ENCODE measurements around the gene ZFP36. TPM values are rescaled to one million over a fixed set of nuclear protein-coding genes. Genes with fewer than 3 reads are reported as not detected.

The ZFP36 gene
- total RNA-seq, 1 experiment from 2014 or later: 1.9 TPM

GRCh38 chr19:39415111-39416046, 8.7 kb downstream of the ZFP36 start:
- in situ Hi-C loops (cut with HindIII; ENCODE audit: low sequenced_read_pairs): no loop called here
- DNase-seq (ENCODE audit: low spot score): no peak

GRCh38 chr19:39416152-39417120, 9.8 kb downstream of the ZFP36 start:
- in situ Hi-C loops (cut with HindIII; ENCODE audit: low sequenced_read_pairs): no loop called here
- peak; percentile 24 for DNase-seq (ENCODE audit: low spot score)

- DNase-seq (ENCODE audit: low spot score): no peak
- in situ Hi-C loops (cut with HindIII; ENCODE audit: low sequenced_read_pairs): no loop called here
Measured at GRCh38 chr19:39417463-39418181, 11.0 kb downstream of the ZFP36 start.

- no peak for DNase-seq (ENCODE audit: low spot score)
- in situ Hi-C loops (cut with HindIII; ENCODE audit: low sequenced_read_pairs): no loop called here
Measured at GRCh38 chr19:39419003-39419402, 12.4 kb downstream of the ZFP36 start.

GRCh38 chr19:39420769-39421168, 14.1 kb downstream of the ZFP36 start:
- no peak for DNase-seq (ENCODE audit: low spot score)
- in situ Hi-C loops (cut with HindIII; ENCODE audit: low sequenced_read_pairs): no loop called here

GRCh38 chr19:39422020-39422419, 15.4 kb downstream of the ZFP36 start:
- no peak for DNase-seq (ENCODE audit: low spot score)
- in situ Hi-C loops (cut with HindIII; ENCODE audit: low sequenced_read_pairs): no loop called here

- no peak for DNase-seq (ENCODE audit: low spot score)
- in situ Hi-C loops (cut with HindIII; ENCODE audit: low sequenced_read_pairs): no loop called here
Measured at GRCh38 chr19:39423258-39424086, 16.8 kb downstream of the ZFP36 start.

GRCh38 chr19:39424934-39425333, 18.3 kb downstream of the ZFP36 start:
- in situ Hi-C loops (cut with HindIII; ENCODE audit: low sequenced_read_pairs): no loop called here
- no peak for DNase-seq (ENCODE audit: low spot score)

- no peak for DNase-seq (ENCODE audit: low spot score)
- in situ Hi-C loops (cut with HindIII; ENCODE audit: low sequenced_read_pairs): no loop called here
Measured at GRCh38 chr19:39425744-39426143, 19.1 kb downstream of the ZFP36 start.

GRCh38 chr19:39426170-39426569, 19.5 kb downstream of the ZFP36 start:
- DNase-seq (ENCODE audit: low spot score): no peak
- in situ Hi-C loops (cut with HindIII; ENCODE audit: low sequenced_read_pairs): no loop called here

- DNase-seq (ENCODE audit: low spot score): no peak
- in situ Hi-C loops (cut with HindIII; ENCODE audit: low sequenced_read_pairs): no loop called here
Measured at GRCh38 chr19:39427707-39428106, 21.1 kb downstream of the ZFP36 start.

- in situ Hi-C loops (cut with HindIII; ENCODE audit: low sequenced_read_pairs): no loop called here
- DNase-seq (ENCODE audit: low spot score): peak; percentile 48
Measured at GRCh38 chr19:39428283-39429112, 21.9 kb downstream of the ZFP36 start.

- in situ Hi-C loops (cut with HindIII; ENCODE audit: low sequenced_read_pairs): no loop called here
Measured at GRCh38 chr19:39430675-39431593, 24.3 kb downstream of the ZFP36 start.

GRCh38 chr19:39432677-39433025, 26.0 kb downstream of the ZFP36 start:
- in situ Hi-C loops (cut with HindIII; ENCODE audit: low sequenced_read_pairs): no loop called here
- DNase-seq (ENCODE audit: low spot score): no peak

More at GRCh38 chr19:39430675-39431593, 24.3 kb downstream of the ZFP36 start:
- DNase-seq (ENCODE audit: low spot score): peak; percentile 68

- no peak for DNase-seq (ENCODE audit: low spot score)
- in situ Hi-C loops (cut with HindIII; ENCODE audit: low sequenced_read_pairs): no loop called here
Measured at GRCh38 chr19:39433480-39434079, 26.9 kb downstream of the ZFP36 start.

All from G401 (cell line).